ENCODE results near the gene WDR70.

DNA sequence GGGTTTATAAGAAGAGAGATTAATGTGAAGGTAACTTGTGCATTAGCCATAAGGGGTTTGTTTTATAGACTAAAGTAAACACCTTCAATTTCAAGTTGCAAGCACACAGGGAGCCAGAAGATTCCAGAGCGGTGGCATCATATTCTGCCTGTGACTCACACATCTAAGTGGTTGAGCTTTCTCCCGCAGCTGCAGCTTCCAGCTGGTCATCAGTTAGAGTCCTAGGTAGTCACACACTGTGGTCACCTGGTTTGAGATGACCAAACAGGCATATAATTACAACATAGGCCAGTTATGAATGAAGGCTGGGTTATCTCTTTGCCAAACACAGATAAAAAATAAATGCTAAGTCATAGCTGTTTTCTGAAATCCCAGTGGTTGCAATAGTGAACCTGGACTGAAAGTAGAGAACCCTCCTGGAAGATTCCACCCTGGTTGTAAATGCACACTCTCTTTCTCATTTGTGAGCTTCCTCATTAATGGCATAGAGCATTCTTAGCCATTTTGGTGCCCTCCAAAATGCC, 289.5 kb downstream of the WDR70 start:
- TF ChIP-seq, protein P1, sequence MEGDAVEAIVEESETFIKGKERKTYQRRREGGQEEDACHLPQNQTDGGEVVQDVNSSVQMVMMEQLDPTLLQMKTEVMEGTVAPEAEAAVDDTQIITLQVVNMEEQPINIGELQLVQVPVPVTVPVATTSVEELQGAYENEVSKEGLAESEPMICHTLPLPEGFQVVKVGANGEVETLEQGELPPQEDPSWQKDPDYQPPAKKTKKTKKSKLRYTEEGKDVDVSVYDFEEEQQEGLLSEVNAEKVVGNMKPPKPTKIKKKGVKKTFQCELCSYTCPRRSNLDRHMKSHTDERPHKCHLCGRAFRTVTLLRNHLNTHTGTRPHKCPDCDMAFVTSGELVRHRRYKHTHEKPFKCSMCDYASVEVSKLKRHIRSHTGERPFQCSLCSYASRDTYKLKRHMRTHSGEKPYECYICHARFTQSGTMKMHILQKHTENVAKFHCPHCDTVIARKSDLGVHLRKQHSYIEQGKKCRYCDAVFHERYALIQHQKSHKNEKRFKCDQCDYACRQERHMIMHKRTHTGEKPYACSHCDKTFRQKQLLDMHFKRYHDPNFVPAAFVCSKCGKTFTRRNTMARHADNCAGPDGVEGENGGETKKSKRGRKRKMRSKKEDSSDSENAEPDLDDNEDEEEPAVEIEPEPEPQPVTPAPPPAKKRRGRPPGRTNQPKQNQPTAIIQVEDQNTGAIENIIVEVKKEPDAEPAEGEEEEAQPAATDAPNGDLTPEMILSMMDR (IDR thresholded peaks at IDR 0.05) = no peak
- TF ChIP-seq POLR2A (IDR thresholded peaks at IDR 0.05) = no peak

All from Peyer's patch (tissue), 4 donors.